ENCODE data around the gene PRR16.

PRR16 gene

GRCh38 chr5:120706877-120707276, 242.8 kb downstream of the PRR16 start:
- no peak for DNase-seq (ENCODE audit: low read depth in 4 of 4, low spot score in 1 of 4)

- DNase-seq (ENCODE audit: low read depth in 4 of 4, low spot score in 1 of 4), result no peak
Observed at GRCh38 chr5:120717381-120717780, 253.3 kb downstream of the PRR16 start.

DNA sequence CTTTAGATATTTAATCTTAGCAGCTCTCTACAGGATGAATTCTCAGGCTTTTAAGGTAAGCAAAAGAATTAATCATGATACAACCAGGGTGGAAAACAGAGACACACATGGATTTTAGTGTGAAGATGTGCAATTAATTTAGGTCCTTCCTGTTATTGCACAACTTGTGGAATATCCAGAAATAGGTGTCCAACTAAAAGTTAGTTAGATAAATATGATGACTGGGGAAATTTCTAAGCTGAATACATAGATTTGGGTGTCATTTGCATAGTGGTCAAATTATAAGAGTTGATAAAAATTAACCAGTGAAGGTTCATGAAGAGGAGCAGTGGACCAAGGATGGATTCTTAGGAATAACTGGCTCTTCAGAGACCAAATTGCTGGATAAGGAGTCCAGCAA, 266.1 kb downstream of the PRR16 start:
- no peak for DNase-seq (ENCODE audit: low read depth in 4 of 4, low spot score in 1 of 4)

DNA sequence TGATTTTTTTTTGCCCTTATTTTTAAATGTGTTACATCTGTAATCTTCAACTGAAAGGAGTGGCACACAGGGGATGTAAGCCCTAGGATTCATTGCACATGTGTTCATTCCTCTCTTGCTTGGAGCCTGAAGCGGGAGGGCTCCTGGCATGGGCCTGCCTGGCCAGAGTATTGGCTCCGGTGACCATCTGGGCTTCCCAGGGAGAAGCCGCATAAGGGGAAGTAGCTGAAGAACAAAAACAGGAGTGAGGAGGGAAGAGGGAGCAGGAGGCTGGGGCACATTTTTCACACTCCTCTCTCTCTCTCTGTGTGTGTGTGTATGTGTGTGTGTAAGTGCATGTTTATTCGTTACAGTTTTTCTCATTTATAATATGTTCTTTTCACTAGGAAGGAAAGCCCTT, 269.9 kb downstream of the PRR16 start:
- no peak for DNase-seq (ENCODE audit: low read depth in 4 of 4, low spot score in 1 of 4)

- DNase-seq (ENCODE audit: low read depth in 4 of 4, low spot score in 1 of 4), result no peak
Observed at GRCh38 chr5:120735076-120735475, 271.0 kb downstream of the PRR16 start.

Measured in stimulated activated CD4-positive, alpha-beta T cell treated with anti-CD3 and anti-CD28 coated beads, Interleukin-1b, Interleukin-23, amount 100 ng/mL, for 24 hours (primary cell).